ENCODE results near the gene TIMP1.

DNA sequence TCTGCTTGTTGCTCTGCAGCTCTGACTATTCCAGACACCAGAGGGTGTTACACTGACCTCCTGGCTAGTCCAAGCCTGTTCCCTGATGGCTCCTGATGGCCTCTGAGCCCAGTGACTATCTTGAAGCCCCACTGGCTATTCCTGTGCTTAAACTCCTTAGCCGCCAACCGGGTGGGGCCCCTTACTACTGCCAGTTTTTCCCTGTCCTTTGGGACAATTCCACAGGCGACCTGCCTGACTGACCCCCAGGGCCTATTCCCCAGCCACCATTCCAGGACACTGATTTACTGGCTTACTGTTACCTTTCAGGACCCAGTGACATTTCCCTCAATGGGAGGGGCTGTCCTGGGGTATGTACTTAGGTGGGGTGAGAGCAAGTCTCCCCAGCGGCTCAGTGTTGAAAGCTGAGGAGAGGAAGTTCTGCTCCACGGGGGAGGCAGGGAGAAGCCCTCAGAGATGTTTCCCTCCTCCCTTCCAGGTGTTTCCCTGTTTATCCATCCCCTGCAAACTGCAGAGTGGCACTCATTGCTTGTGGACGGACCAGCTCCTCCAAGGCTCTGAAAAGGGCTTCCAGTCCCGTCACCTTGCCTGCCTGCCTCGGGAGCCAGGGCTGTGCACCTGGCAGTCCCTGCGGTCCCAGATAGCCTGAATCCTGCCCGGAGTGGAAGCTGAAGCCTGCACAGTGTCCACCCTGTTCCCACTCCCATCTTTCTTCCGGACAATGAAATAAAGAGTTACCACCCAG is 4.0 kb downstream of the TIMP1 start:
- TF ChIP-seq, protein P1, sequence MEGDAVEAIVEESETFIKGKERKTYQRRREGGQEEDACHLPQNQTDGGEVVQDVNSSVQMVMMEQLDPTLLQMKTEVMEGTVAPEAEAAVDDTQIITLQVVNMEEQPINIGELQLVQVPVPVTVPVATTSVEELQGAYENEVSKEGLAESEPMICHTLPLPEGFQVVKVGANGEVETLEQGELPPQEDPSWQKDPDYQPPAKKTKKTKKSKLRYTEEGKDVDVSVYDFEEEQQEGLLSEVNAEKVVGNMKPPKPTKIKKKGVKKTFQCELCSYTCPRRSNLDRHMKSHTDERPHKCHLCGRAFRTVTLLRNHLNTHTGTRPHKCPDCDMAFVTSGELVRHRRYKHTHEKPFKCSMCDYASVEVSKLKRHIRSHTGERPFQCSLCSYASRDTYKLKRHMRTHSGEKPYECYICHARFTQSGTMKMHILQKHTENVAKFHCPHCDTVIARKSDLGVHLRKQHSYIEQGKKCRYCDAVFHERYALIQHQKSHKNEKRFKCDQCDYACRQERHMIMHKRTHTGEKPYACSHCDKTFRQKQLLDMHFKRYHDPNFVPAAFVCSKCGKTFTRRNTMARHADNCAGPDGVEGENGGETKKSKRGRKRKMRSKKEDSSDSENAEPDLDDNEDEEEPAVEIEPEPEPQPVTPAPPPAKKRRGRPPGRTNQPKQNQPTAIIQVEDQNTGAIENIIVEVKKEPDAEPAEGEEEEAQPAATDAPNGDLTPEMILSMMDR (IDR thresholded peaks at IDR 0.05): no peak
- TF ChIP-seq EZH2 (IDR thresholded peaks at IDR 0.05): no peak

All from neural progenitor cell (in vitro differentiated cells).